Upper lobe of left lung (tissue), 4 donors: ENCODE results near the gene RPS6KA5.

Experiments
- POLR2A ChIP-seq, 4 donors: fragments of 450-650 bp; IDR thresholded peaks; one replicate each; pipeline ENCODE4 v1.5.1; 2016 to 2017; ENCODE audit warnings: antibody characterized with exemption in 4 of 4, mild to moderate bottlenecking in 2 of 4
- POLR2AphosphoS5 ChIP-seq, 2 donors: sonication (generic); formaldehyde crosslinking; IDR thresholded peaks; one replicate each; pipeline ENCODE4 v1.5.1; 2017; ENCODE audit warnings: antibody characterized with exemption in 2 of 2
- TF ChIP-seq, protein P1 (sequence below), 6 experiments: fragments of 450-650 bp in 4 of 6; fragments of 200-600 bp in 2 of 6; sonication (generic) in 2 of 6; IDR thresholded peaks; one replicate each; pipeline ENCODE4 v1.5.1; 2016 to 2019; ENCODE audit warnings: antibody characterized with exemption in 6 of 6

DNA sequence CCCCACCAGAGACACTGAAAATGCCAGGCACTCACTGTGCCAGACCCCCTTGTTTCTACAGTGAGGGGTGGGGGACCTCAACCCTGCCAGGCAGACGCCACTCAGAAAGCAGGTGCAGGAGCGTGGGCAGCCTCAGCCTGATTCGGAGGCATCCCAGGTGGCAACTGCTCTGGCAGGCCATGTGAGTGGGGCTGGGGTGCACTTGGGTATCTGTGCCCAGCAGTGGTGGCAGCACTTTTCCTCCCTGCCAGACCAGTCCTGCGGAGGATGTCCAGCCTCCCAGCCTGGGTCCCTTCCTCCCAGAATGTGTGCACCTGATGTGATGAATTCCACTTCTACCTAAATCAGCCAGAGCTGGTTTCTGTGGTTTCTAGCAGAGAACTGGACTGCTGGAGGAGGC lies 230.8 kb downstream of the RPS6KA5 start:
- TF ChIP-seq, protein P1, sequence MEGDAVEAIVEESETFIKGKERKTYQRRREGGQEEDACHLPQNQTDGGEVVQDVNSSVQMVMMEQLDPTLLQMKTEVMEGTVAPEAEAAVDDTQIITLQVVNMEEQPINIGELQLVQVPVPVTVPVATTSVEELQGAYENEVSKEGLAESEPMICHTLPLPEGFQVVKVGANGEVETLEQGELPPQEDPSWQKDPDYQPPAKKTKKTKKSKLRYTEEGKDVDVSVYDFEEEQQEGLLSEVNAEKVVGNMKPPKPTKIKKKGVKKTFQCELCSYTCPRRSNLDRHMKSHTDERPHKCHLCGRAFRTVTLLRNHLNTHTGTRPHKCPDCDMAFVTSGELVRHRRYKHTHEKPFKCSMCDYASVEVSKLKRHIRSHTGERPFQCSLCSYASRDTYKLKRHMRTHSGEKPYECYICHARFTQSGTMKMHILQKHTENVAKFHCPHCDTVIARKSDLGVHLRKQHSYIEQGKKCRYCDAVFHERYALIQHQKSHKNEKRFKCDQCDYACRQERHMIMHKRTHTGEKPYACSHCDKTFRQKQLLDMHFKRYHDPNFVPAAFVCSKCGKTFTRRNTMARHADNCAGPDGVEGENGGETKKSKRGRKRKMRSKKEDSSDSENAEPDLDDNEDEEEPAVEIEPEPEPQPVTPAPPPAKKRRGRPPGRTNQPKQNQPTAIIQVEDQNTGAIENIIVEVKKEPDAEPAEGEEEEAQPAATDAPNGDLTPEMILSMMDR (IDR thresholded peaks at IDR 0.05): no peak
- TF ChIP-seq POLR2AphosphoS5 (IDR thresholded peaks at IDR 0.05) (no peak), POLR2A (IDR thresholded peaks at IDR 0.05) (no peak)
